HG02642 (cell line): ENCODE measurements around the gene WAC.
"Not testable (repeated sequence)": the region's sequence is repeated elsewhere in the genome, so short reads cannot be mapped to it uniquely, and the experiment has no call there.

Experiments
- ATAC-seq: cut with Tn5 transposase; IDR thresholded peaks from one replicate; pipeline ENCODE4 v1.9.1; 2021; ENCODE audit warnings: mild to moderate bottlenecking; ENCODE audit not compliant: unreplicated experiment, poor library complexity

WAC gene

GRCh38 chr10:28560617-28561016, 27.7 kb downstream of the WAC start:
- ATAC-seq, result no peak

- no peak for ATAC-seq
Observed at GRCh38 chr10:28561531-28561930, 28.6 kb downstream of the WAC start.

GRCh38 chr10:28564905-28565304, 32.0 kb downstream of the WAC start:
- peak; percentile 48 for ATAC-seq

GRCh38 chr10:28566458-28567015, 33.6 kb downstream of the WAC start:
- ATAC-seq, result no peak

DNA sequence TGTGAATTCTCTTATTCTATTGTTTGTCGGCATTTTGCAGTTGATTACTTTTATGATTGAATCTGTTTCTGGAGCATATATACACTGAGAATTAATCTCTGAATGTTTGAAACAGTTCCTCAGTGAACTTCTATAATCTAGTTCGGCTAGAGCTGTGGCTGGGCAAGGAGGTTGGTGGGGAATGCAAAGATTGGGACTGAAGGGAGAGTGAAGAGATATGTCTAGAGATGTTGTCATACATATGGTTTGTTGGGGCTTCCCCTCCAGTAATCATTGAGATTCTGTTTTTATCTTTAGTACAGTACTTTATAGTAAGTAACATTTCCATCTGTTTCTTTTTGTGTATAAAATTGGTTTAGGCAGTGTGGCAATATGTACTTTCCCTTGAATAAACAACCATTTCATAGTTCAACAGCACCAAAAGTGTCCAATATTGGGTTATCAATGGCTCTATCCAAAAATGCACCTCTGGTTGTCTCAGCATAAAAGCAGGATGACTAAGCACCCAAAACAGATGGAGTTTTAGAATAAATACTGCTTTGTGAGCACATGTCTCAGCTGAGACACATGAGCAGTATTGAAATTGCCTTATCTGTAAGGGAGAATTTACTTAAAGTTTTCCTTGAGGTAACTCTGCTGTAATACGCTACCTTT, 36.7 kb downstream of the WAC start:
- ATAC-seq, result no peak

- no peak for ATAC-seq
Observed at GRCh38 chr10:28570598-28570997, 37.7 kb downstream of the WAC start.

DNA sequence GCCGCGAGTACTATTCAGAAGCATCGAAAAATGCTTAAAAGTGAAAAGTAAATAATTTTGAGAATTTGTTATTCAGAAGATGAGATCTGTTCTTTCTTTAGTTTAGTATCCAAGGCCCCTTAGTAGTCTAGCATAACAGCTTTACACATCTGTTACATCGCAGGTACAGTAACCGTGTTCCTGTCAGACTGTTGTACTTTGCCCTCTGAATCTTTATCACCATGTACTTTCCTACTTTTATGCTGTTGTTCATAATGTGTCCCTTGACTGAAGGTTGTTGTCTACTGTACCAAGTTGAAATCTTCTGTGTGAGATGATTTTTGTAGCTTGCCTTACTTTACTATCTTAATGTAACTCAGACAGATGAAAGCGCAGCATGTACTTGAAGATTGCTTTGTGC, 38.3 kb downstream of the WAC start:
- no peak for ATAC-seq

- ATAC-seq, result not testable (repeated sequence)
Observed at GRCh38 chr10:28574214-28574613, 41.3 kb downstream of the WAC start.

DNA sequence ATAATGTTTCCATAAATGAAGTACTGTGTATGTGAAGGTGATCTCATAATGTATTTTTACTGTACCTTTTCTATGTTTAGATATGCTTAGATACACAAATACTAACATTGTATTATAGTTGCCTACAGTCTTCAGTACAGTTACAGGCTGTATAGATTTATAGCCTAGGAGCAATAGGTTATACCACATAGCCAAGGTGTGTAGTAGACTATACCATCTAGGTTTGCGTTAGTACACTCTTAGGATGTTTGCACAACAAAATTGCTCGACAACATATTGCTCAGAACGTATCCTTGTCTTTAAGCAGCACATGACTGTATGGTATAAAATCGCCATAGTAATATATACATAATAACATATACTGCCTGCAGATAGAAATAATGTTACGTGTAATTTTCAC, 42.9 kb downstream of the WAC start:
- no peak for ATAC-seq

- ATAC-seq, result no peak
Observed at GRCh38 chr10:28577506-28577905, 44.6 kb downstream of the WAC start.

GRCh38 chr10:28578454-28578853, 45.5 kb downstream of the WAC start:
- no peak for ATAC-seq

- no peak for ATAC-seq
Observed at GRCh38 chr10:28580825-28581224, 47.9 kb downstream of the WAC start.

DNA sequence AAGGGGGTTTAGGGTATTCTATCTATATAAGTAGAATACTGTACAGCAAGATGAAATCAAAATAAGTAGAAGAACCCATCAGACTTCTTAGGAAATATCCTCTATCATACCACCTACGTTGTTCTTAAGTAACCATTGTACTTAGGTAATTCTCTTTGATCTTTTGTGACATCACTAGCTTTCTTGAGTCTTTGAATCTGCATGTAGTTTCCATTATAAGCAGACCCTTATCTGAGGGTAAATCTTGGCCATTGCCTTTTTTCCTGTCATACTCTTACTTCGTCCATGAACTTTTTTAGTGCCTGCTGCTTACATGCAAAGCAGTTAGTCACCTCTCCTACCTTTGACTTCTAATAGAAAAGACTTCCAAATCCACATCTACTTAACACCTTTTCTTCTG, 49.0 kb downstream of the WAC start:
- no peak for ATAC-seq

- ATAC-seq, result no peak
Observed at GRCh38 chr10:28585076-28585475, 52.2 kb downstream of the WAC start.

DNA sequence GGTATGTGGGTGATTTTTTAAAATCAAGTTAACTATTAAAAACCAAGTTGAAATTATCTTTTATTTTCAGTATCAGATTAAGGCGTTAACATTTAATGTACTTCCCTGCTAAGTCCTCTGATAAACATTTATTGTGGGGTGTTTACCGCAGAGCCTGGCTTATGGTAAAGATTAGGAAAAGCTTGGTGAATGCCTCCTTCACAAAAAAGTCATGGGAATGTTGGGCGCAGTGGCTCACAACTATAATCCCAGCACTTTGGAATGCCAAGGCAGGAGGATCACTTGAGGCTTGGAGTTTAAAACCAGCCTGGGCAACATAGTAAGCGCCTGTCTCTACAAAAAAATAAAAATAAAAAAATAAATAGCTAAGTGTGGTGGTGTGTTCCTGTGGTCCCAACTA, 53.3 kb downstream of the WAC start:
- ATAC-seq, result no peak

- ATAC-seq, result no peak
Observed at GRCh38 chr10:28587270-28587969, 54.5 kb downstream of the WAC start.

DNA sequence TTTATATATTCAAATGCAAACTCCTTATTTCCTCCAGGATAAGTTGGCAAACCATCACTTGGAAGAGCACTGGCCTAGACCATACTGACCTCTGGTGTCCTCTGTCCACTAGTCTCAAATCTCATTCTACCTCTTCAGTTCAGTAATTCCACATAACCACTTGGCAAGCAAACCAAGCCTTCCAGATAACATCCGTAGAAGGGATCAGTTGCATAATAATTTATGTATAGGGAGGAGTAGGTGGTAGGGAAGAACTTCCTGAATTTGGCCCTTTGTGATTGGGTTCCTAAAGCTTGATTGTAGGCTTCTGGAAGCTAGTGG, 55.0 kb downstream of the WAC start:
- ATAC-seq, result no peak

DNA sequence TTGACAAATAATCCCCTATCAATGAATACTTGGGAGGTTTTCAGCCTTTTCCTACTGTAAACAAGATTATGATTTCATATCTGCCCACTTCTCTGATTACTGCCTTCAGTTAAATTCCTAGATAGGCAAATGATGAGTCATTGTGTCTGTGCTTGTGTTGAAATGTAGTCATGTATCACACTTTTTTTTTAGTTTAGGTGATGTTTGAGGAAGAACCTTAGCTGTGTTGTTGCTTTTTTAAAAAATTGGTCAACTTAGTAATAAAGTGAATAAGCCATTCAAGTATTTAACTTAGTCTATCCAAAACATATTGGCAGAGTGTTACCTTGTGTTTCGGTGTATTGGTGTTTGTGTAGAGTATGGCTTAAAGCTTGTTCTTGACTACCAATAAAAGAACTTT, 60.0 kb downstream of the WAC start:
- ATAC-seq, result no peak

- no peak for ATAC-seq
Observed at GRCh38 chr10:28593811-28594210, 60.9 kb downstream of the WAC start.

DNA sequence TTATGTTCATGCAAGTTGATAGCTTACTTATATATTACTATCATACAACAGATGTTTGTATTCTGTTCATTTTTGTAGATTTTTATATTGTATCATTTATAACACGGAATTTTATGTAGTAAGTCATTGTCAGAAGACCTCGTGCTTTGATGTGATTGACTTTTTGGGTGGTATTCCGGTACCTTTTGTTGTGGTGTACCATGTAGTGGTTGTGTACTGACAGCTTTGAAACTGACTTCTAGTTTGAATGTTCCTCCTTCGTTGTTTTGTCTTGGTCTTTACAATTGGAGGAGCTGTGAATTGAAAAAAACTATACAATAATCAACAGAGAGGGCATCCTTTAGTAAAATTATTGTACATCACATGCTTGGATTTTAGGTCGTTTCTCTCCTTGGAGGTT, 61.5 kb downstream of the WAC start:
- no peak for ATAC-seq

DNA sequence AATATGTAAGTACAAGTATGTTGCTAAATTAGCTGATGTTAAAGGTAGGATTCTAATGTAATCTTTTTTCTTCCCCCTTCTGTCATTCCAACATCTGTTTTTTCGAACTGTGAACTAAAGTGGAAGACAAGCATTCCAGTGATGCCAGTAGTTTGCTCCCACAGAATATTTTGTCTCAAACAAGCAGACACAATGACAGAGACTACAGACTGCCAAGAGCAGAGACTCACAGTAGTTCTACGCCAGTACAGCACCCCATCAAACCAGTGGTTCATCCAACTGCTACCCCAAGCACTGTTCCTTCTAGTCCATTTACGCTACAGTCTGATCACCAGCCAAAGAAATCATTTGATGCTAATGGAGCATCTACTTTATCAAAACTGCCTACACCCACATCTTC, 62.7 kb downstream of the WAC start:
- no peak for ATAC-seq

- no peak for ATAC-seq
Observed at GRCh38 chr10:28600056-28600455, 67.1 kb downstream of the WAC start.
